ENCODE results near the gene CPSF3. TPM values are rescaled to one million over a fixed set of nuclear protein-coding genes. Genes with fewer than 3 reads are reported as not detected.

Gene CPSF3
- total RNA-seq, 1 donor from 2014 or later = 60.4 TPM

GRCh38 chr2:9472511-9472910, 49.1 kb downstream of the CPSF3 start:
- Mint-ChIP-seq H3K4me3 (ENCODE audit: low read depth) (no peak overlapping the region), H3K36me3 (ENCODE audit: insufficient read depth) (peaks cover 22% of the 10 kb centered on the region), H3K4me1 (ENCODE audit: low read depth) (peaks cover 10% of the 10 kb centered on the region), H3K27ac (no peak overlapping the region), H3K9me3 (ENCODE audit: low read depth) (peaks cover 3% of the 10 kb centered on the region), H3K27me3 (no peaks in the 10 kb centered on the region)
- TF ChIP-seq, protein P1, sequence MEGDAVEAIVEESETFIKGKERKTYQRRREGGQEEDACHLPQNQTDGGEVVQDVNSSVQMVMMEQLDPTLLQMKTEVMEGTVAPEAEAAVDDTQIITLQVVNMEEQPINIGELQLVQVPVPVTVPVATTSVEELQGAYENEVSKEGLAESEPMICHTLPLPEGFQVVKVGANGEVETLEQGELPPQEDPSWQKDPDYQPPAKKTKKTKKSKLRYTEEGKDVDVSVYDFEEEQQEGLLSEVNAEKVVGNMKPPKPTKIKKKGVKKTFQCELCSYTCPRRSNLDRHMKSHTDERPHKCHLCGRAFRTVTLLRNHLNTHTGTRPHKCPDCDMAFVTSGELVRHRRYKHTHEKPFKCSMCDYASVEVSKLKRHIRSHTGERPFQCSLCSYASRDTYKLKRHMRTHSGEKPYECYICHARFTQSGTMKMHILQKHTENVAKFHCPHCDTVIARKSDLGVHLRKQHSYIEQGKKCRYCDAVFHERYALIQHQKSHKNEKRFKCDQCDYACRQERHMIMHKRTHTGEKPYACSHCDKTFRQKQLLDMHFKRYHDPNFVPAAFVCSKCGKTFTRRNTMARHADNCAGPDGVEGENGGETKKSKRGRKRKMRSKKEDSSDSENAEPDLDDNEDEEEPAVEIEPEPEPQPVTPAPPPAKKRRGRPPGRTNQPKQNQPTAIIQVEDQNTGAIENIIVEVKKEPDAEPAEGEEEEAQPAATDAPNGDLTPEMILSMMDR (IDR thresholded peaks at IDR 0.05; ENCODE audit: unreplicated experiment) = no peak
- no peak for DNase-seq (ENCODE audit: low spot score, unreplicated experiment)

- H3K9me3 Mint-ChIP-seq (ENCODE audit: low read depth) = peaks cover 3% of the 10 kb centered on the region
- peaks cover 25% of the 10 kb centered on the region for H3K36me3 Mint-ChIP-seq (ENCODE audit: insufficient read depth)
- H3K4me3 Mint-ChIP-seq (ENCODE audit: low read depth) = peak overlapping the region; percentile 75
- peak; percentile 35 for DNase-seq (ENCODE audit: low spot score, unreplicated experiment)
- TF ChIP-seq, protein P1 (IDR thresholded peaks at IDR 0.05; ENCODE audit: unreplicated experiment) = peak; percentile 48
- H3K4me1 Mint-ChIP-seq (ENCODE audit: low read depth) = peaks cover 10% of the 10 kb centered on the region
- no peaks in the 10 kb centered on the region for H3K27me3 Mint-ChIP-seq
- H3K27ac Mint-ChIP-seq = peak overlapping the region; percentile 48
These were observed 50.0 kb downstream of the CPSF3 start for GRCh38 chr2:9473308-9473984.

GRCh38 chr2:9473985-9474360, 50.5 kb downstream of the CPSF3 start:
- Mint-ChIP-seq H3K27ac (peak overlapping the region; percentile 48), H3K4me3 (ENCODE audit: low read depth) (peak overlapping the region; percentile 75), H3K9me3 (ENCODE audit: low read depth) (peaks cover 3% of the 10 kb centered on the region), H3K36me3 (ENCODE audit: insufficient read depth) (peaks cover 27% of the 10 kb centered on the region), H3K4me1 (ENCODE audit: low read depth) (peaks cover 10% of the 10 kb centered on the region), H3K27me3 (no peaks in the 10 kb centered on the region)
- TF ChIP-seq, protein P1 (IDR thresholded peaks at IDR 0.05; ENCODE audit: unreplicated experiment) = no peak
- DNase-seq (ENCODE audit: low spot score, unreplicated experiment) = no peak

GRCh38 chr2:9474361-9475057, 51.1 kb downstream of the CPSF3 start, which contains the start of gene IAH1:
Gene IAH1, plus strand, starts transcription at chr2:9474551. Its CDS starts 16 bp downstream, at chr2:9474567.
- Mint-ChIP-seq H3K27me3 (no peaks in the 10 kb centered on the region), H3K4me3 (ENCODE audit: low read depth) (peak within 1 kb of the TSS; percentile 76), H3K9me3 (ENCODE audit: low read depth) (peaks cover 3% of the 10 kb centered on the region), H3K4me1 (ENCODE audit: low read depth) (peaks cover 10% of the 10 kb centered on the region), H3K36me3 (ENCODE audit: insufficient read depth) (peaks cover 30% of the 10 kb centered on the region), H3K27ac (peak within 1 kb of the TSS; percentile 91)
- TF ChIP-seq, protein P1 (IDR thresholded peaks at IDR 0.05; ENCODE audit: unreplicated experiment) = peak; percentile 4
- peak; percentile 28 for DNase-seq (ENCODE audit: low spot score, unreplicated experiment)

GRCh38 chr2:9477914-9478313, 54.5 kb downstream of the CPSF3 start:
- no peak for DNase-seq (ENCODE audit: low spot score, unreplicated experiment)
- Mint-ChIP-seq H3K27me3 (no peaks in the 10 kb centered on the region), H3K27ac (no peak overlapping the region), H3K36me3 (ENCODE audit: insufficient read depth) (peaks cover 30% of the 10 kb centered on the region), H3K4me3 (ENCODE audit: low read depth) (no peak overlapping the region), H3K4me1 (ENCODE audit: low read depth) (peaks cover 10% of the 10 kb centered on the region), H3K9me3 (ENCODE audit: low read depth) (peaks cover 3% of the 10 kb centered on the region)
- TF ChIP-seq, protein P1 (IDR thresholded peaks at IDR 0.05; ENCODE audit: unreplicated experiment) = no peak
